Measurements from ENCODE around the gene TMTC4. TPM values are rescaled to one million over a fixed set of nuclear protein-coding genes. Genes with fewer than 3 reads are reported as not detected.

TMTC4 gene
- total RNA-seq, 1 experiment from 2014 or later: 45.4 TPM

DNA sequence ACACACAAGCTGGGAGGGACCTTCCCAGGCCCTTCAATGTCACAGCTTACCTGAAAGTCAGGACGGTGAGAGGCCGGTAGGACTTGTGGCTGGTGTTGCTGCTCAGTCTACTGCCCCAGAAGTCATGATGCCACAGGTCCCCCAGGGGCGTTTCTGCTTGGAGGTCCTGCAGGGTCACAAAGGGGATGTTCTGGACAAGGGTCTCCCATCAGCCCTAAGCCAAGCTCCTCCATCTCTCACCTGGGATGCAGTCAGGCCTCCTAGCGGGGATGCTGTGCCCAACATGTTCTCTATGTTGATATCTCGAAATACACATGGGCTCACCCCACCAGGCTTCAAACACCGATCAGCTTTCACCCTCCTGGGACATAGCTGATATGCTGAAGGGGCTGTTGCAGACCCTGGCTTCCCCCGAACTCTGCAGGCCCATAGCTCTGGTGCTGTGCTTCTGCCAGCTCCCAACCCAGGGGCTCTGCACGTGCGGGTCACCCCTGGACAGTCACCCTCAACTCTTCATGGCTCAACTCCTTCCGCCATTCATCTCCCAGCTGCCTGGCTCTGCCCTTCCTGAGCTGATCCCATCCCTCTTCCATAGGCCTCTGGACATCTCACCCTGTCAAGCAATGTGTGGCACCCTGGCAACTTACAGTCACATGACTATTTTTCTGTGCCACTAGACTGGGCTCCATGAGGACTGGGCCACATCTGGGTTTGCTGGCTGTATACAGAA, 10.3 kb downstream of the TMTC4 start:
- Mint-ChIP-seq H3K27ac (ENCODE audit: unreplicated experiment) (no peak overlapping the region), H3K4me3 (ENCODE audit: unreplicated experiment) (no peak overlapping the region), H3K36me3 (ENCODE audit: insufficient read depth, unreplicated experiment) (peaks cover 81% of the 10 kb centered on the region), H3K4me1 (ENCODE audit: low read depth, unreplicated experiment) (peaks cover 13% of the 10 kb centered on the region), H3K27me3 (ENCODE audit: insufficient read depth, unreplicated experiment) (no peaks in the 10 kb centered on the region), H3K9me3 (ENCODE audit: unreplicated experiment) (no peaks in the 10 kb centered on the region)
- H3K9me3 ChIP-seq: no peaks in the 10 kb centered on the region
- POLR2A ChIA-PET: no interaction called here
- DNase-seq: no peak
- no TSS peak for BruUV-seq (replicated peaks)
- peaks cover 4% of the 10 kb centered on the region for H3K36me3 ChIP-seq (ENCODE audit: control insufficient read depth, insufficient read depth, low read length)
- intact Hi-C loops (cut with micrococcal nuclease; ENCODE audit: unreplicated experiment): loop anchor here (5.0 kb wide), 1 partner anchor 163 kb away; no protein-coding TSS in a partner anchor
- H3K4me3 ChIP-seq (ENCODE audit: low read depth, low read length): no peak overlapping the region
- TF ChIP-seq, protein P1, sequence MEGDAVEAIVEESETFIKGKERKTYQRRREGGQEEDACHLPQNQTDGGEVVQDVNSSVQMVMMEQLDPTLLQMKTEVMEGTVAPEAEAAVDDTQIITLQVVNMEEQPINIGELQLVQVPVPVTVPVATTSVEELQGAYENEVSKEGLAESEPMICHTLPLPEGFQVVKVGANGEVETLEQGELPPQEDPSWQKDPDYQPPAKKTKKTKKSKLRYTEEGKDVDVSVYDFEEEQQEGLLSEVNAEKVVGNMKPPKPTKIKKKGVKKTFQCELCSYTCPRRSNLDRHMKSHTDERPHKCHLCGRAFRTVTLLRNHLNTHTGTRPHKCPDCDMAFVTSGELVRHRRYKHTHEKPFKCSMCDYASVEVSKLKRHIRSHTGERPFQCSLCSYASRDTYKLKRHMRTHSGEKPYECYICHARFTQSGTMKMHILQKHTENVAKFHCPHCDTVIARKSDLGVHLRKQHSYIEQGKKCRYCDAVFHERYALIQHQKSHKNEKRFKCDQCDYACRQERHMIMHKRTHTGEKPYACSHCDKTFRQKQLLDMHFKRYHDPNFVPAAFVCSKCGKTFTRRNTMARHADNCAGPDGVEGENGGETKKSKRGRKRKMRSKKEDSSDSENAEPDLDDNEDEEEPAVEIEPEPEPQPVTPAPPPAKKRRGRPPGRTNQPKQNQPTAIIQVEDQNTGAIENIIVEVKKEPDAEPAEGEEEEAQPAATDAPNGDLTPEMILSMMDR (IDR thresholded peaks at IDR 0.05; ENCODE audit: insufficient read depth in 1 of 2, low read depth in 1 of 2, low read length in 1 of 2, severe bottlenecking in 1 of 2, unreplicated experiment in 1 of 2): no peak
- CTCF ChIA-PET: no interaction called here
- H3K4me1 ChIP-seq: peaks cover 6% of the 10 kb centered on the region; the same call in 1 of the 2 replicates
- no peaks in the 10 kb centered on the region for H3K27me3 ChIP-seq (replicated peaks; ENCODE audit: control insufficient read depth, insufficient read depth, low read length)

DNA sequence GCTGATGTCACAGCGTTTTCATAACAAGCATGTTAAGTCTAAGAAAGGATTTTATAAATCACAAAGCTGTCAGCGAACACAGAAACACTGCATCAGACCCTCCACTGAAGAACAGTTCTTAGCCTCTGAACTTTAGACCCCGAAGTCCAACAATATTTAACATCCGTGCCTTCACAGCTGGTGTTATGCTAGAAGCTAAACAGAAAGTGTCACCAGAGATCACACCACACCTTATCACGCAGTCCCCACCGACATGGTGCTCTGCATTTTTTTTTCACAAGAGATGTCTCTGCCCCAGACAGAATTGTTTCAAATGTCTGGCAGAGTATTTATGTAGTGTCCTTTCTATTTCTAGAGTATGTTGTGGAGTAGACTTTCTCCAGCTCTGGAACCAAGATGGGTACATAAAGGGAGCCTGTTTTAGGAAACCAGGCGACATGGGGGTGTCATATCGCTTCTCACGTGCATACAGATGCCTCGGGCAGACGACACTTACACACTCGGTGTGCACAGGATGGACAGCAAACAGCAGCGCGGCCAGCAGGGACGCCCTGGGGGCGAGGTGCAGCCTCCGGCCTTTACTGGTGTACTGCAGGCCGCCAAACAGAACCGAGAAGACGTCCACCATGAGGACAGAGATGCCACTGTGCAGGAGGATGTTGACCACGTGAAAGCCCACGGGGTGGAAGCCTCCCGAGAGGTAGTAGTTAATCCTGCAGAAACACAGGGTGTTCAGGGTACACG, 12.0 kb downstream of the TMTC4 start:
- Histone ChIP-seq H3K36me3 (ENCODE audit: control insufficient read depth, insufficient read depth, low read length) (peaks cover 4% of the 10 kb centered on the region), H3K9me3 (no peaks in the 10 kb centered on the region), H3K4me1 (peaks cover 6% of the 10 kb centered on the region; the same call in 1 of the 2 replicates), H3K27me3 (replicated peaks; ENCODE audit: control insufficient read depth, insufficient read depth, low read length) (no peaks in the 10 kb centered on the region), H3K4me3 (ENCODE audit: low read depth, low read length) (no peak overlapping the region)
- Mint-ChIP-seq H3K27ac (ENCODE audit: unreplicated experiment) (no peak overlapping the region), H3K36me3 (ENCODE audit: insufficient read depth, unreplicated experiment) (peaks cover 80% of the 10 kb centered on the region), H3K9me3 (ENCODE audit: unreplicated experiment) (no peaks in the 10 kb centered on the region), H3K4me3 (ENCODE audit: unreplicated experiment) (no peak overlapping the region), H3K27me3 (ENCODE audit: insufficient read depth, unreplicated experiment) (no peaks in the 10 kb centered on the region), H3K4me1 (ENCODE audit: low read depth, unreplicated experiment) (peaks cover 13% of the 10 kb centered on the region)
- TF ChIP-seq, protein P1 (IDR thresholded peaks at IDR 0.05; ENCODE audit: insufficient read depth in 1 of 2, low read depth in 1 of 2, low read length in 1 of 2, severe bottlenecking in 1 of 2, unreplicated experiment in 1 of 2): no peak
- BruUV-seq (replicated peaks): no TSS peak
- ChIA-PET POLR2A (no interaction called here), CTCF (interaction anchor here (0.5 to 0.6 kb wide), 2 partner anchors 12 to 399 kb away, joined by 3 read pairs; partner anchors contain the start of gene TMTC4)
- intact Hi-C loops (cut with micrococcal nuclease; ENCODE audit: unreplicated experiment): loop anchor here (5.0 kb wide), 1 partner anchor 165 kb away; no protein-coding TSS in a partner anchor
- no peak for DNase-seq

DNA sequence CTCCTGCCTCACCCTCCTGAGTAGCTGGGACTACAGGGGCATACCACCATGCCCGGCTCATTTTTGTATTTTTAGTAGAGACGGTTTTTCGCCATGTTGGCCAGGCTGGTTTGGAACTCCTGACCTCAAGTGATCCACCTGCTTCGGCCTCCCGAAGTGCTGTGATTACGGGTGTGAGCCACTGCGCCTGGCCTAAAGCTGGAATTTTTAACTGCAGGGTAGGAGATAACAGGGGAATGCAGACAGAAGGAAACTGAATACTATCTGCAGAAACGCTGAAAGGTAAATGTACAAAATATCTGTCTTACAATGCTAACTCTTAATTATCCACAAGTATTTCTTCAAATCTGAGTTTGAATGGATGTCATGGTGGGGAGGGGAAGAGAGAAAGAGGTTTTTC, 13.8 kb downstream of the TMTC4 start:
- Mint-ChIP-seq H3K27me3 (ENCODE audit: insufficient read depth, unreplicated experiment) (no peaks in the 10 kb centered on the region), H3K36me3 (ENCODE audit: insufficient read depth, unreplicated experiment) (peaks cover 80% of the 10 kb centered on the region), H3K27ac (ENCODE audit: unreplicated experiment) (no peak overlapping the region), H3K4me3 (ENCODE audit: unreplicated experiment) (no peak overlapping the region), H3K4me1 (ENCODE audit: low read depth, unreplicated experiment) (peaks cover 13% of the 10 kb centered on the region), H3K9me3 (ENCODE audit: unreplicated experiment) (no peaks in the 10 kb centered on the region)
- Histone ChIP-seq H3K4me3 (ENCODE audit: low read depth, low read length) (no peak overlapping the region), H3K4me1 (peaks cover 6% of the 10 kb centered on the region; the same call in 1 of the 2 replicates), H3K36me3 (ENCODE audit: control insufficient read depth, insufficient read depth, low read length) (peaks cover 4% of the 10 kb centered on the region), H3K9me3 (no peaks in the 10 kb centered on the region), H3K27me3 (replicated peaks; ENCODE audit: control insufficient read depth, insufficient read depth, low read length) (no peaks in the 10 kb centered on the region)
- intact Hi-C loops (cut with micrococcal nuclease; ENCODE audit: unreplicated experiment): loop anchor here (1.0 to 5.0 kb wide), 2 partner anchors 13 to 167 kb away; no protein-coding TSS in a partner anchor
- ChIA-PET CTCF (no interaction called here), POLR2A (no interaction called here)
- no TSS peak for BruUV-seq (replicated peaks)
- DNase-seq: no peak
- TF ChIP-seq, protein P1 (IDR thresholded peaks at IDR 0.05; ENCODE audit: insufficient read depth in 1 of 2, low read depth in 1 of 2, low read length in 1 of 2, severe bottlenecking in 1 of 2, unreplicated experiment in 1 of 2): no peak

Measured in Caco-2 (cell line).